NCI-H2227 (cell line): ENCODE data around the gene SCAND1.
"Not testable (repeated sequence)": the region's sequence is repeated elsewhere in the genome, so short reads cannot be mapped to it uniquely, and the experiment has no call there.

Experiments used
- DNase-seq: peaks from one replicate; lab custom pipeline; 2025; ENCODE audit not compliant: unreplicated experiment; lab: John Stamatoyannopoulos, UW

Gene SCAND1

DNA sequence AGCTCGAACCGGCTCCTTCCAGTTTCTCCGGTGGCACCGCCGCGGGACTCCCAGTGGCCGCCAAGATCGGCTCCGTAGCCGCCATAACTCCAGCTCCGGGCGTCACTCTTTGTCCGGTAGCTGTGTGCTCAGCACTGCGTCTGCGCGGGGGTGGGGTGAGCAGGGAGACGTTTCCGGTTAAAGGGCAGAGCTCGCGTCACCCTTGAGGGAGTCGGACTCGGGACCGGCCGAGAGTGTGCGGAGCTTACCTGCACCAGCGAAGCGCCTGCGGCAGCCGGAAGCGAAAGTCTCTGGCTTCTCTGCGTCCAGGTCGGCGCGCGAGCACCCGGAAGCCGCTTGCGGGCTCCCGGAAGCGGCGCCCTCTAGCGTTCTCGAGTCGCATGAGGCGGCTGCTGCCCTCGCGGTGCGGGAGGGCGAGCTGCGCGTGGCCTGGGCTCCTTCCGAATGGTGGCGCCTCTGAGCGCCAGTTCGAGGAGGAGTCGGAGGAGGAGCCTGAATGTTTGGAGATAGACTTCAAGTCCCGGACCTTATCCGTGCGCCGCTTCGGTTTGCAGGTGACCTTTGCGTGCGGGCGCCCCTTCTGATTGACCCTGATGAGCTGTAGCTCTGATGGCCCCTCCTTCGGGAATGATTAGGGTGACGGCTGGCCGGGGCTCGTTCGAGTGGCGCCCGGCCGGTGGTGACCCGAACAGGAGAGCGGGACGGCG is at the start of gene SCAND1:
SCAND1 (minus strand) TSS at position 303 of the 707 bp plus-strand sequence; CDS start at position 85, 218 bp downstream.
- DNase-seq = peak; percentile 99

DNA sequence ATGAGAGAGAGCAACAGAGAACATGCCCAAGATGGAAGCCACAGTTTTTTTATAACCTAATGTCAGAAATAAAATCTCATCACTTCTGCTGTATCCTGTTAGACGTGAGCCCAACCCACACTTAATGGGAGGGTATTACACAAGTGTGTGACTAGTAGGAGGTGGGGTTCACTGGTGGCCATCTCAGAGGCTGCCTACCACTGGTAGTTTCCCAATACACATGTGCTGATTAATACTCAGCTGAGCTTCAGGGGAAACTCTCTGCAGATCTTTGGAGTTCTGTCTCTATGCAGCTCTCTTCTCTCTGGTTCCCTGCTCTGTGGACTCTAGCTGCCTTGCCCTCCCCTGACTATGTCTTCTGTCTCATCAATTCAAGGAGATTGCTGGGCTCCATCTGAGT is 49.7 kb upstream of the SCAND1 start:
- no peak for DNase-seq

DNA sequence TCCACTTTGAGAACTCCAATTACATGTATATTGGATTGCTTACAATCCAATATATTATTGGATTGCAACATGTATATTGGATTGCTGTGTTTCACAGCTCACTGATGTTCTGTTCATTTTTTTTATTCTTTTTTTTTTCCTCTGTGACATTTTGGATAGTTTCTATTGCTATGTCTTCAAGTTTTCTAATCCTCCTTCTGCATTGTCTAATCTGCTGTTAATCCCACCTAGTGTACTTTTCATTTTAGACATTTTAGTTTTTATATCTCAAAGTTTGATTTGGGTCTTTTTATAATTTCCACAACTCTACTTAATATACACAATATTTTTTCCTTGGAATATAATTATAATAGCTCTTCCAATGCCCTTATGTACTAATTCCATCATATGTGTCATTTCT is 48.6 kb upstream of the SCAND1 start:
- no peak for DNase-seq

DNA sequence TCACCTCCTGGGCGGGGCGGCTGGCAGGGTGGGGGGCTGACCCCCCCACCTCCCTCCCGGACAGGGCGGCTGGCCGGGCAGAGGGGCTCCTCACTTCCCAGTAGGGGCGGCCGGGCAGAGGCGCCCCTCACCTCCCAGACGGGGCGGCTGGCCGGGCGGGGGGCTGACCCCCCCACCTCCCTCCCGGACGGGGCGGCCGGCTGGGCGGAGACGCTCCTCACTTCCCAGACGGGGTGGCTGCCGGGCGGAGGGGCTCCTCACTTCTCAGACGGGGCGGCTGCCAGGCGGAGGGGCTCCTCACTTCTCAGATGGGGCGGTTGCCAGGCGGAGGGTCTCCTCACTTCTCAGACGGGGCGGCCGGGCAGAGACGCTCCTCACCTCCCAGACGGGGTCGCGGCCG is 47.0 kb upstream of the SCAND1 start:
- DNase-seq = not testable (repeated sequence)

DNA sequence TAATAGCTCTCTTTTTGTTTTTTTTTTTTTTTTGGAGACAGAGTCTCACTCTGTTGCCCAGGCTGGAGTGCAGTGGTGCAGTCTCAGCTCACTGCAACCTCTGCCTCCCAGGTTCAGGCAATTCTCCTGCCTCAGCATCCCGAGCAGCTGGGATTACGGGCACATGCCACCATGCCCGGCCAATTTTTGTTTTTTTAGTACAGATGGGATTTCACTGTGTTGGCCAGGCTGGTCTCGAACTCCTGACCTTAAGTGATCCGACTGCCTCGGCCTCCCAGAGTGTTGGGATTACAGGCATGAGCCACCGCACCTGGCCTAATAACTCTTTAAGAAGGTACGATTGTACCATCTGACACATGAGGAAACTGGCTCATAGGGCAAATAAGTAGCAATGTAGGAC is 42.2 kb upstream of the SCAND1 start:
- not testable (repeated sequence) for DNase-seq

DNA sequence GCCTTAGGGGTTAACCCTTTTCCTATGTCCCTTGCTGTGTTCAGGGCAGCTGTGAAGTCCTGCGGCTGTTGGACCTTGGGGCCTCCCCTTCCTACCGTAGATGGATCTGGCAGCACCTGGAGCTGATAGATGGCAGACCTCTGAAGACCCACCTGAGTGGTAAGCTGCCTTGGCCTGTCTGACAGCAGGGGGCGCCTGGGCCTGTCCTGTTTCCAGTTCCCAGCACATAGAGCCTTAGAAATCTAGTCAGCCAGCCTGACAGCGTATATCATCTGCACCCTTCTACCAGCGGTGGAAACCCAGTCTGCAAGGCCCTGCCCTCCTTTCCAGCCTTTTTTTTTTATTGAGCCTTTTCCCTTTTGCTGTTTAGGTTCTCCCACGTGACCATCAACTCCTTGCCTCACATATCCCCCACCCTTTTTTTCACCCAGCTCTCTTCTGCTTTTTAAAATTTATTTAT is 40.7 kb upstream of the SCAND1 start:
- peak; percentile 89 for DNase-seq

DNA sequence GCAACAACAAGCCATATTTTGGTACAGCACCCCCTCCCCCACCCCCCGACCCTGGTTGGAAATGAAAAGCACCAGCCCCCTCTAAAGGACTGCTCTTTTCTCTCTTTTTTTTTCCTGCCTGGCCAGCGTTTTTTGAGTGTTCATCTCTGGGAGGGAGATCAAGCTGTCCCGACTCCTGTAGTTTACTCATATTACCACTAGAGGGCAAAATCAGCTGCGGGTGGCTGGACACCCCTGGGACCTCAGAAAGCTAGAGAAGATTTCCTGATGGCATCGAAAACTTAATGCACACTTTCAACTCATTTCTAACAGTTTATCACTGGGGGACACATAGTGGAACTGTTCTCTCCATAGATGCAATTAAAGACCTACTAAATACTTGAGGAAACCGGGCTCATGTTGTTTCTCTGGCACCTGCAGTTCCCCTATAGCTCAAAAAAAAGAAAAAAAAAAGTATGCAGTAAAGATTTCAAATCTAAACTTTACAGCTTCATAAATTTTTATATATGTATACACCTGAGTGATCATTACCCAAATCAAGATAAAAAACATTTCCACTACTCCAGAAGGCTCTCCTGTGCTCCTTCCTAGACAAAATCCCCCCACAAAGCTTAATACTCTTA is 38.5 kb upstream of the SCAND1 start:
- DNase-seq = peak; percentile 85

DNA sequence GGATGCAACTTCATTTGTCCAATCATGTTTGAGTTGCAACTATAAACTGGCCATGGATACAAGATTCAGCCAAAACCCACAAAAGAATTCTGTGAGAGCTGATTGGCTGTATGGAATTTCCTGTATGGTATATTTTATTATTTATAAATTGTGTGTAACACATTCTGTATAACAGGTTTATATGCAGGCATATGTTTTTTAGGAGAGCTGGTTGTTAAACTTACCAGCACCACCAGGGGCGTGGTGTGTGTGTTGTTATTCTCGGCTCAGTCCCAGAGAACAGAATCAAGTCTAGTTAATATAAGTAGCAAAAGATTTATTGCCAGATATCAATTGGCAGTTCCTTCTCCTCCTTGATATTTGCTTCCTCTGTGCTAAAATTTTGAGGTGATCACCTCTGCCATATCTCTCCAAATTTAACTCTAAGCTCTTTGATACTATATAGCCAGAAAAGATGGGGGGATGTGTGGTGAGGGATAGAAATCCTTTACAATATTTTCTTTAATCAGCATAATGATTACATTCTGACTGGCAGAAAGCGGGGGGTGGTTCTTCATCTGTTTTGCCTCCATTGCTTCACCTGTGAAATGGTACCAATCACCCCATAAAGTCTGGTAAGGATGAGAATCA is 37.0 kb upstream of the SCAND1 start:
- peak; percentile 30 for DNase-seq

DNA sequence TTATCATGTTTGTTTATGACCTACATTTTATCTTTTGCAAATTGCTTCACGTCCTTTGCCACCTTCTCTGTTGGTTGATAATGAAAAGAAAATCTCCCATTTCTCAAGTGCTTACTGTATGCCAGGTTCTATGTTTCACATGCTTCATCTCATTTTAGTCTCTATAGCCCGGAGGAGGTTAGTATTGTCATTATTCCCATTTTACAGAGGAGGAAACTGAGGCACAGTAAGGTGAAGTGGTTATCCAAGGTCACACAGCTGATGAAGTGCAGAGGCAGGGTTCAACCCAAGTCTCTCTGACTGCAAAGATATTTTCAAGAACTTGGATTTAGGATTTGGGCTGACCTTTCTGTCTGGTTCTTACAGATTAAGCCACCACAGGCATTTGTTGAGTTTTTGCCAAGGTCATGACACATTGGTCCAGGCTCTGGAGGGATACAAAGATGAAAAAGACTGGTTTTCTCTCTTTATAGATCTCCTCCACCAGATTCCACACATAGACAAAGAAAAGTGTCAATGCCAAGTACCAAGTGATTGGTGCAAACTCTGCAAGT is 34.7 kb upstream of the SCAND1 start:
- DNase-seq = no peak

DNA sequence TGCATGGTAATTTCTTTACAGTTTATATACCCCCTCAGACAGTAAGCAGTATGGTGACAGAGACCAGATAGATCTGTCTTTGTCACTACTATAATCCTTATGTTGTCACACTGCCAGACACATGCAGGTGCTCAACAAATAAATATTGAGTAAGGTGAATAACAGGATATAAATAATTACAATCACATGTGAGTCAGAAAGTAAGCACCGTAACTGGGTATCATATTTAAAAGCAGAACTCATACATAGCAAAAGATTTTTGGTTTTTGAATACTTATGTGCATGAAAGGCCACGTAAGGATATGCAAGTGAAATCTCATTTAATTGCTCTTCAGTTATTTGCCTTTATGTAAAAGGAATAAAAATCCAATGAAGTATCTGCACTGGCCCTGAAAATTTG is 31.5 kb upstream of the SCAND1 start:
- no peak for DNase-seq

DNA sequence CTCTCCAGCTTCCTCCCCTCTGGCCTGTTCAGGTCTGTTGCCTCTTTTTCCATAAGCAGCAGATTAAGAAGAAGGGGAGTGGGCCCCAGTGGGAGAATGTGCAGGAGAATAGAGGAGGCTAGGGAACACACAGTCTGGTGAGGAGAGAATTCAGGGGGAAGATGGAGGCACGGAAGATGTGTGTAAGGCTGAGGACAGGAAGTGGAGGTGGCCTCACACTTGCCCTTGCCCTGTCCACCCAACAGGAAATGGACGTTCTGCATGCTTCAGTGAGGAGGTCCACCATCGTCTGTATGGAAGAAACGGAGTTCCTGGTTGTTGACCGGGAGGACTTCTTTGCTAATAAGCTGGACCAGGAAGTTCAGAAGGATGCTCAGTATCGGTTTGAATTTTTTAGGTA is 30.1 kb upstream of the SCAND1 start:
- DNase-seq = no peak

DNA sequence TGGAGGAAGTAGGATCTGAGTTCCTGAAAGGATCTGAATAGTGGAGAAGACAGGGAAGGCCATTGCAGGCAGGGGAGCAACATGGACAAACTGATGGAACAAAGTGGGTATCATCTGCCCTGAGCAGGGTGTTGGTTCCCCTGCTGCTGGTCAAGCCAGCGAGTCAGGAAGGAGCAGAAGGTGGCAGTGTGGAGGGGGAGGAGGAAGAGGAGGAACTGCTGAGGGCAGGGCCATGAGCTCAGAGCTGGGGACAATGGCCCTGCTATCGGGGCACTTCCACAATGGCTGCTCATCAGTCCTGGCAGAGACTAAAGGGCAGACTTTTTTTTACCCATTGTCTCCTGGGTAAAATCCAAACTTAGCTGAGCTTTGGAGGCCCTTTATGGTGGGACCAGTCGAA is 27.7 kb upstream of the SCAND1 start:
- DNase-seq = no peak

DNA sequence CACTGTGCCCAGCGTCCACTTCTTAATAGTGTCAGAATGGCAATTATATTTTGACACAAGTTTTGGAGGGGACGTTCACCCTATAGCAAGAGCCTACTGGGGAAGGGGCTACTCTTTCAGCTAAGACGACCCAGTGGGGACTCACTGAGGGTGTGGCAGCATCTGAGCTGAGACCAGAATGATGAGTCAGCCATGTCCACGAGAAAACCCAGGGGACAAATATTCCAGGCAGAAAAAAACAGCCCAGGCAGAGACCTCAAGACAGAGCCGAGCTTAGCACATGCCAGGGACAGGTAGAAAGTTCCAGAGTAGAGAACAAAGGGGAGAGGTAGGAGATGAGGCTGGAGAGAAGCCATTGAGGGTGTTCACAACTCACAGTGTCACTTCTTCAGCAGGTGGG is 25.2 kb upstream of the SCAND1 start:
- DNase-seq = no peak

DNA sequence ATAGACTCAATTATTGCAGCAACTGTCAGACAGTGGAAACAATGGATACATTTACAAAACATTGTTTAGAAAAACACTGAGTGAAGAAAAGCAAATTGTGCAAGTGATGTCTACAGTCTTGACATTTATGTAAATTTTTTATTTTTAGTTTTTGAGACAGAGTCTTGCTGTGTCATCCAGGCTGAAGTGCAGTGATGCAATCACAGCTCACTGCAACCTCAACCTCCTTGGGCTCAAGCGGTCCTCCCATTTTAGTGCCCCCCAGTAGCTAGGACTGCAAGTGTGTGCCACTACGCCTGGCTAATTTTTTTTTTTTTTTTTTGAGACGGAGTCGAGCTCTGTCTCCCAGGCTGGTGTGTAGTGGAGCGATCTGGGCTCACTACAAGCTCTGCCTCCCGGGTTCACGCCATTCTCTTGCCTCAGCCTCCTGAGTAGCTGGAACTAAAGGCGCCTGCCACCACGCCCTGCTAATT is 23.8 kb upstream of the SCAND1 start:
- DNase-seq = no peak

DNA sequence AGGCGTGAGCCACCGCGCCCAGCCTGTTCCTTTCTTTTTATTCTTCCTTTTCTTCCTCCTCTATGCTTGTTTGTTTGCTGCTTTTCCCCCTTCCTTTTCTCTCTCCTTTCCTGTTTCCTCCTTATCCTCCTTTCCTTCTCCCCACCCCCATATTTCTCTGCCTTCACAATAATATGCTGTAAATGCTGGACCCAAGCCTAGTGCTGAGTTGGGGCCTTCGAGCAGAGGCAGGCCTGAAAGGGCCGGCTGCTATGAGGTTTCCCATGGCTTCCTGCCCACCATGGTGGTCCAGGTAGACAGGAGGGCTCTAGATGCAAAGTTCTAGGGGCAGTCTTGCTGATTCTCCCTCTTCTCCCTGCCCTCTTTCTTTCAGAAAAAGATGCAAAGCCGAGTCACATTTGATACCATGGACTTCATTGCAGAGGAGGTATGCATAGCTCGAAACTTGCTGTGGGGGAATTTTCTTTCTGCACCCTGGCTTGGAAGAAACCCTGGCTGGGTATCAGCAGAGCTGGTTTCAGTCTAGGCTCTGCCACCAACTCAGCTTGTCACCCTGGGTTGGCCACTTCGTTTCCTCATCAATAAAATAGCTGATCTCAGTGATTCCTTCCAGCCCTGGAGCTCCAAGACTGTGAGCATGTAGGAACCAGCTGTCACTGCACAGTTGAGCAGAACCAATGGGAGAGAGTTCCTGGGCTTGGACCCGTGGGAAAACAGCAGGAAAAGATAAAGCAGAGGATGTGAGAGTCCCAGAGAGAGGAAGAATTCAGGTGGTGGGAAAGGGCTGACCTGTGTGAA is 21.5 kb upstream of the SCAND1 start:
- DNase-seq = no peak

DNA sequence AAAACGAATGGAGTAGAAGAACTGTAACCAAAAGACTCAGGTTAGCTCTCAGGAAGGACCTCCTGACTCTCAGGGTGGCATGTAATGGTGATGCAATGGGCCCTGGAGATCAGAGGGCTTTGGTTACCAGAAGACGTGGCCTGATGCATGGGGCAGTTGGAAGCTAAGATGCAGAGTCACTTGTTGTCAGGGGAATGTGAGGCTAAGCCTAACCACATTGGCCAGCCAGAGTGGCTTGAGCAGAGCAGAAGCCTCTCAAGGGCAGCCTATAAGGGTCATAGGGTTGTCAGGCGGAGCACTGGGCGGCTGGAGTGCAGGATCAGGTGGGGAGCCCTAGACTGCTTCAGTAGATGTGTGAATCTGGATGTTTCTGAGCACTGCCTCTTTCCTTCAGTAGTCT is 20.0 kb upstream of the SCAND1 start:
- no peak for DNase-seq

DNA sequence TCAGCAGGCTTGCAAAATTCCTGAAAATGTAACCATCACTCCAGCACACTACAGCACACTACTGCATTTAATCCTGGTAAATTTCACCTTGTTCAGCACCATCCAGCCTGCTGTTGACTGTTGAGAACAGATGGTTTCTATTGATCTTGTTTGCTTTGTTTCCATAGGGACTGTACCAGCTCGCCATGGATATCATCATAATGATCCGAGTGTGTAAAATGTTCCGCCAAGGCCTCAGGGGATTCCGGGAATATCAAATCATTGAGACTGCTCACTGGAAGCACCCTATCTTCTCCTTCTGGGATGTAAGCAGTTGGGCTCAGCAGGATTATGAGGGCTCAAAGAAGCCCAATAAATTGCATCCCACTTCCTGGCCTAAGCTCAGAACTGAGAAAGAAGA is 18.2 kb upstream of the SCAND1 start:
- DNase-seq = no peak

DNA sequence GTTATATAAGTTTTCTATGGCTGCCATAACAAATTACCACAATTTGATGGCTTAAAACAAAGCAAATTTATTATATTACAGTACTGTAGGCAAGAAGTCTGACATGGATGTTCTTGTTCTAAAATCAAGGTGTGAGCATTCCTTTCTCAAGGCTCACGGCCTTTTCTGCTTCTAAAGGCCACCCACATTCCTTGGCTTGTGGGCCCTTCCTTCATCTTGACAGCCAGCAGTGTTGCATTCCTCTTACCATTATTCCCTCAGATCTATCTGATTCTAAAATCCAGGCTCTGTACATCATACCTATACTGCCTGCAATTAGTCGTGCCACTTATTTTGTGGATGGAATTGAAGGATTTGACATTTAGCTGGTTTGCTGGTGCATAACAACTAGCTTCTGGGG is 17.7 kb upstream of the SCAND1 start:
- DNase-seq = no peak

DNA sequence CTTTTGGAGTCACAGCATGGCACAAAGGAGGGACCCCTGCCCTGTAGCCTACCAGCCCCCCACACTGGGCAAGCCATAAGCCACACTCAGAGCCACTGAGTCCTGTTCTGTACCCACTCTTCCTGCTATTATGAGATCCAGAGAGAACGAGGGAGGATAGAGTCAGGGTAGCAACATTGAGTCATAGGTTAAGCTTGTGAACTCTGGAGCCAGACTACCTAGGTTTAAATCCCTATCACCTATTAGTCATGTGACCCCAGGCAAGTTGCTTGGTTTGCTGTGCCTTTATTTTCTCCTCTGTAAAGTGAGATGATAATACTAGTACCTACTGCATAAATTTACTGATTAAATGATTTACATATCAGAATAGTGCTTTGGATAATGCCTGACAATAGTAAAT is 14.6 kb upstream of the SCAND1 start:
- DNase-seq = no peak

DNA sequence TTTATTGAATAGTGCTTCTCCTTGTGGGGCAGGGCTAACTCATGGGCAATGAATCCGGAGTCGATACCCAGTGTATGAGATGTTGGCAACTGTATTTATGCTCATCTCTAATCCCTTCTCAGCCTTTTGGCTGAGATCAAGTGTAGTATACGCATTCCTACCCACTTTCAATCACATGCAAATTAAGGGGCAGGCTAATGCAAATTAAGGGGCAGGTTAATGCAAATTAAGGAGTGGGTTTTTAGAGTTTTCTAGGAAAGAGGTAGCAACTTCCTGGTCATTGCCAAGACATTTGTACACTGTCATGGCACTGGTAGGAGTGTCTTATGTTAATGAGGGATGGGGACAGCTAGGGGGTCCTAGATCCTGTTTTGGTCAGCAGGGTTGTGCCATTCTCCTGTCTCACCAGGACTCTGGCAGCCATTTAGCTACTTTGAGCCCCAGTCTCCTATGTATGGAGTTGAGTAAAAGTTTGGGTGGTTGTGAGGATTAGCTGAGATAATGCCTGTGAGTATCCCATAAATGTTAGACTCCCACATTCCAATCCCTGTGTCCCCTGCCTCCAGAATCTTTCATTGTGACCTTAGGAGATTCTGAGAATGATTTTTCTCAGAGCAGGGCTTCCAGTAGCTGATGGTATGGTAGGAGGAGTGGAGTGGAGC is 13.8 kb upstream of the SCAND1 start, which contains the start of gene CNBD2:
CNBD2 (plus strand) TSS at position 612 of the 662 bp plus-strand sequence. CDS start 173 bp downstream, outside the sequence.
- DNase-seq = no peak
